Neural progenitor cell (in vitro differentiated cells): ENCODE results near the gene ADSS1.

ENCODE experiments used
- CTCF ChIP-seq: fragments of 200-600 bp; sonication (generic); IDR thresholded peaks from 2 replicates; pipeline ENCODE4 v1.5.1; 2017; ENCODE audit warnings: antibody characterized with exemption, mild to moderate bottlenecking
- EZH2 ChIP-seq: fragments of 200-600 bp; sonication (generic); IDR thresholded peaks from 2 replicates; pipeline ENCODE4 v1.6.1; 2017; ENCODE audit warnings: antibody characterized with exemption, mild to moderate bottlenecking, moderate library complexity
- EZH2phosphoT487 ChIP-seq: fragments of 200-600 bp; sonication (generic); IDR thresholded peaks from 2 replicates; pipeline ENCODE4 v1.6.1; 2017; ENCODE audit warnings: antibody characterized with exemption

DNA sequence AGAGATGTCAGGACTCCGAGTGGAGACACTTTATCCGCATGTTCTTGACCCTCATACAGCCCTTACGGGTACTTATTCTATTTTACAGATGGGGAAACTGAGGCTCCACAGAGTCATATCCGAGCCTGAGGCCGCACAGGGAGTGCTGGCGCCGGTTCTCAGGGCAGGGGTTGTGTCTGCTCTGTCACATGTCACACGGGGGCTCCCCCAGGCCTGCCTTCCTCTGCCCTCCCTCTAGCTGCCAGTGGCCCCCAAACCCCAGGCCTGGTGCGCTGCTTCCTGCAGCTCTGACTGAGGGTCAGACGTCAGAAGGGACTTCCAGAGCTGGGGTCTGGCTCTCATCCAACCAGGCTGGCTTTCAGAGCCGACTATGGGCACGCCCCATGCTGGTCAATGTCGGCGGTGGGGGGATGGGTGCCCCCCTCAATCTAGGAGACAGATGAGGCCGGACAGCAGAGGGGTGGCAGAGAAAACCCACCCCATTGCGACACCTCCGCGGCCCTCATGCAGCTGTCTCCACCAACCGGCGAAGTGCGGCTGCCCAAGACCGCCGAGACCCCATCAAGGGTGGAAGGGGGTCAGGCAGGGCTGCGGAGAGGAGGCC is 35.4 kb upstream of the ADSS1 start:
- TF ChIP-seq CTCF (no peak), EZH2phosphoT487 (no peak), EZH2 (no peak)
